ENCODE results near the gene OBSL1. TPM values are rescaled to one million over a fixed set of nuclear protein-coding genes. Genes with fewer than 3 reads are reported as not detected.
A peak's percentile ranks its signal among the peaks of the same experiment; 100 is the strongest.

Gene OBSL1
- total RNA-seq, 4 donors from 2014 or later: 51.9 to 123 (median 99.2) TPM

- Histone ChIP-seq H3K27ac (replicated peaks in 1 of 4) (no peak overlapping the region), H3K27me3 (peaks cover 0 to 9% (median 0%) of the 10 kb centered on the region in 4 donors), H3K4me1 (peaks cover 18 to 32% (median 28%) of the 10 kb centered on the region in 4 donors), H3K36me3 (peaks cover 4 to 55% (median 31%) of the 10 kb centered on the region in 4 donors), H3K4me3 (no peak overlapping the region), H3K9me3 (no peaks in the 10 kb centered on the region)
- DNase-seq (ENCODE audit: extremely low spot score): no peak
- TF ChIP-seq POLR2A (IDR thresholded peaks at IDR 0.05; ENCODE audit: low read depth): no peak
- TF ChIP-seq CTCF (IDR thresholded peaks at IDR 0.05): no peak
- TF ChIP-seq EP300 (IDR thresholded peaks at IDR 0.05): no peak
- TF ChIP-seq POLR2AphosphoS5 (IDR thresholded peaks at IDR 0.05): no peak
- intact Hi-C loops (cut with DNase I): no loop called here
- 84% methylated on average over 7 of the region's 15 CpGs for WGBS
Observed at GRCh38 chr2:219554350-219554749, 17.0 kb downstream of the OBSL1 start.

GRCh38 chr2:219553463-219553963, 17.8 kb downstream of the OBSL1 start:
- intact Hi-C loops (cut with DNase I): no loop called here
- TF ChIP-seq EP300 (IDR thresholded peaks at IDR 0.05) (no peak), POLR2AphosphoS5 (IDR thresholded peaks at IDR 0.05) (no peak), POLR2A (IDR thresholded peaks at IDR 0.05; ENCODE audit: low read depth) (no peak), CTCF (IDR thresholded peaks at IDR 0.05) (no peak)
- WGBS: 81% methylated on average over 10 of the region's 12 CpGs
- Histone ChIP-seq H3K9me3 (no peaks in the 10 kb centered on the region), H3K4me1 (peaks cover 18 to 28% (median 26%) of the 10 kb centered on the region in 4 donors), H3K4me3 (peak overlapping the region in 2 of 4 donors; percentile 58 to 86), H3K36me3 (peaks cover 4 to 53% (median 28%) of the 10 kb centered on the region in 4 donors), H3K27me3 (peaks cover 0 to 9% (median 0%) of the 10 kb centered on the region in 4 donors), H3K27ac (replicated peaks in 1 of 4) (no peak overlapping the region)
- DNase-seq (ENCODE audit: extremely low spot score): no peak

GRCh38 chr2:219553168-219553417, 18.2 kb downstream of the OBSL1 start:
- WGBS: no CpG with 5 or more reads among the region's 7 CpGs
- Histone ChIP-seq H3K4me1 (peaks cover 18 to 28% (median 26%) of the 10 kb centered on the region in 4 donors), H3K9me3 (no peaks in the 10 kb centered on the region), H3K36me3 (peaks cover 4 to 49% (median 26%) of the 10 kb centered on the region in 4 donors), H3K27me3 (peaks cover 0 to 9% (median 0%) of the 10 kb centered on the region in 4 donors), H3K27ac (replicated peaks in 1 of 4) (peak overlapping the region in 3 of 4 donors; percentile 73 to 80 (median 79)), H3K4me3 (peak overlapping the region; percentile 58 to 86 (median 62))
- TF ChIP-seq CTCF (IDR thresholded peaks at IDR 0.05) (no peak), POLR2A (IDR thresholded peaks at IDR 0.05; ENCODE audit: low read depth) (no peak), EP300 (IDR thresholded peaks at IDR 0.05) (no peak), POLR2AphosphoS5 (IDR thresholded peaks at IDR 0.05) (no peak)
- intact Hi-C loops (cut with DNase I): no loop called here
- no peak for DNase-seq (ENCODE audit: extremely low spot score)

- Histone ChIP-seq H3K27ac (replicated peaks in 1 of 4) (peak overlapping the region; percentile 73 to 80 (median 76)), H3K4me1 (peaks cover 18 to 28% (median 26%) of the 10 kb centered on the region in 4 donors), H3K27me3 (peaks cover 0 to 9% (median 0%) of the 10 kb centered on the region in 4 donors), H3K36me3 (peaks cover 4 to 49% (median 26%) of the 10 kb centered on the region in 4 donors), H3K4me3 (peak overlapping the region; percentile 58 to 86 (median 62)), H3K9me3 (no peaks in the 10 kb centered on the region)
- 2% methylated on average over 42 of the region's 99 CpGs for WGBS
- TF ChIP-seq POLR2AphosphoS5 (IDR thresholded peaks at IDR 0.05) (peak; percentile 54 to 62), EP300 (IDR thresholded peaks at IDR 0.05) (no peak), POLR2A (IDR thresholded peaks at IDR 0.05; ENCODE audit: low read depth) (no peak)
- peak; percentile 97 for DNase-seq (ENCODE audit: extremely low spot score)
- intact Hi-C loops (cut with DNase I): no loop called here
Observed at GRCh38 chr2:219552382-219553167, 18.8 kb downstream of the OBSL1 start.
